B cell (primary cell): ENCODE measurements around the gene ASPN. TPM values are rescaled to one million over a fixed set of nuclear protein-coding genes. Genes with fewer than 3 reads are reported as not detected.

ENCODE experiments used
- ATAC-seq: fragments of 200-7000 bp; cut with Tn5 transposase; one replicate; pipeline ENCODE4 v1.10.0; 2021; ENCODE audit warnings: low read depth, mild to moderate bottlenecking, moderate number of reproducible peaks, moderate library complexity
- CTCF ChIA-PET: fragments of 350-600 bp; sonication (Branson Sonifier 250); formaldehyde crosslinking; loops from one replicate; lab custom pipeline; 2021; ENCODE audit warnings: antibody characterized with exemption, inconsistent platforms; lab: Charles Lee
- POLR2A ChIA-PET: fragments of 350-600 bp; sonication (Branson Sonifier 250); formaldehyde crosslinking; loops from one replicate; lab custom pipeline; 2021; ENCODE audit warnings: antibody characterized with exemption; lab: Charles Lee
- DNase-seq: peaks from one replicate; pipeline ENCODE4 v3.0.0; 2013
- H2AFZ ChIP-seq: 2 replicates; pipeline ENCODE4 v1.6.1; 2012; ENCODE audit warnings: mild to moderate bottlenecking, low read depth, low read length; ENCODE audit not compliant: insufficient read depth, poor library complexity, severe bottlenecking
- H3K27ac ChIP-seq, 2 donors: 1 replicate in 1 of 2; 2 replicates in 1 of 2; pipeline ENCODE4 v1.5.1; 2012 to 2013; ENCODE audit warnings: low read length in 2 of 2, mild to moderate bottlenecking in 2 of 2, moderate library complexity in 1 of 2
- H3K27me3 ChIP-seq, 4 experiments: fragments of 200-600 bp in 1 of 4; sonication (generic) in 1 of 4; replicated peaks in 1 of 4; 1 replicate in 2 of 4; 2 replicates in 2 of 4; pipeline versions ENCODE4 v1.6.1 to v1.7.0; 2013 to 2016; ENCODE audit warnings: low read length in 3 of 4, mild to moderate bottlenecking in 2 of 4, mixed read lengths in 1 of 4, moderate library complexity in 1 of 4; ENCODE audit not compliant: insufficient read depth in 4 of 4, control insufficient read depth in 3 of 4; ENCODE audit errors: control extremely low read depth in 1 of 4
- H3K36me3 ChIP-seq, 2 experiments: replicated peaks in 1 of 2; 1 replicate in 1 of 2; 2 replicates in 1 of 2; pipeline versions ENCODE4 v1.6.1 to v1.7.1; 2013; ENCODE audit warnings: low read length in 1 of 2; ENCODE audit not compliant: insufficient read depth in 2 of 2, control insufficient read depth in 1 of 2; ENCODE audit errors: control extremely low read depth in 1 of 2, extremely low read depth in 1 of 2
- H3K4me1 ChIP-seq, 2 donors: fragments of 200-600 bp in 1 of 2; sonication (generic) in 1 of 2; 1 replicate in 1 of 2; 2 replicates in 1 of 2; pipeline versions ENCODE4 v1.5.1 to v1.6.1; 2013 to 2017; ENCODE audit warnings: low read length in 2 of 2; ENCODE audit not compliant: control insufficient read depth in 2 of 2, insufficient read depth in 2 of 2
- H3K4me2 ChIP-seq: replicated peaks from 2 replicates; pipeline ENCODE3; 2012; ENCODE audit warnings: mild to moderate bottlenecking, low read depth, low read length; ENCODE audit not compliant: poor library complexity, severe bottlenecking
- H3K4me3 ChIP-seq, 5 experiments: fragments of 200-600 bp in 1 of 5; sonication (generic) in 1 of 5; 1 replicate in 3 of 5; 2 replicates in 2 of 5; pipeline versions ENCODE4 v1.5.1 to v1.7.0; 2011 to 2016; ENCODE audit warnings: low read length in 4 of 5, mild to moderate bottlenecking in 4 of 5, low read depth in 2 of 5, control low read depth in 1 of 5, moderate library complexity in 1 of 5; ENCODE audit not compliant: insufficient read depth in 1 of 5; ENCODE audit errors: control extremely low read depth in 1 of 5, extremely low read depth in 1 of 5
- H3K79me2 ChIP-seq: fragments of 200-600 bp; sonication (generic); one replicate; pipeline ENCODE4 v1.6.0; 2016; ENCODE audit warnings: low read length; ENCODE audit not compliant: control insufficient read depth, insufficient read depth
- H3K9ac ChIP-seq: fragments of 200-600 bp; sonication (generic); 2 replicates; pipeline ENCODE4 v1.6.1; 2017; ENCODE audit warnings: mild to moderate bottlenecking, low read length, moderate library complexity
- H3K9me3 ChIP-seq, 3 donors: one replicate each; pipeline versions ENCODE4 v1.6.1 to v1.7.1; 2013; ENCODE audit warnings: low read length in 2 of 3; ENCODE audit not compliant: control insufficient read depth in 2 of 3, insufficient read depth in 1 of 3; ENCODE audit errors: control extremely low read depth in 1 of 3
- H4K20me1 ChIP-seq: 2 replicates; pipeline ENCODE4 v1.6.0; 2012; ENCODE audit warnings: mild to moderate bottlenecking, low read length; ENCODE audit not compliant: insufficient read depth, control insufficient read depth, poor library complexity, severe bottlenecking
- H3K27ac Mint-ChIP-seq: one replicate; pipeline ENCODE4 v1.8.0; 2021; ENCODE audit warnings: mixed read lengths
- H3K27me3 Mint-ChIP-seq: one replicate; pipeline ENCODE4 v1.8.0; 2021; ENCODE audit warnings: mixed read lengths
- H3K4me1 Mint-ChIP-seq: one replicate; pipeline ENCODE4 v1.8.0; 2021; ENCODE audit warnings: mixed read lengths
- H3K4me3 Mint-ChIP-seq: one replicate; pipeline ENCODE4 v1.8.0; 2021; ENCODE audit warnings: mixed read lengths
- H3K9me3 Mint-ChIP-seq: one replicate; pipeline ENCODE4 v1.8.0; 2022; ENCODE audit warnings: mixed read lengths; ENCODE audit not compliant: insufficient read depth
- EZH2 ChIP-seq: IDR thresholded peaks from 2 replicates; pipeline ENCODE4 v1.6.1; 2012; ENCODE audit warnings: borderline replicate concordance, low read depth, mild to moderate bottlenecking, moderate library complexity, low read length; ENCODE audit not compliant: insufficient read depth, poor library complexity, severe bottlenecking
- WGBS: methylation state at CpG from one replicate; pipeline ENCODE4 v1.1.5; 2013; ENCODE audit warnings: missing lambda C conversion rate; ENCODE audit not compliant: insufficient coverage; 5-methylcytosine and 5-hydroxymethylcytosine counted together
- intact Hi-C: fragments of 100-400 bp; cut with micrococcal nuclease; formaldehyde crosslinking; loops from one replicate; pipeline ENCODE4 v1.10.0; 2022
- polyA plus RNA-seq: library from polyadenylated mRNA; depleted of rRNA; stranded (reverse); fragments of >200 nt; gene quantifications from 2 replicates; pipeline ENCODE4 v1.2.3, GENCODE V29; 2012
- total RNA-seq, 2 donors: library from RNA; stranded (reverse); fragments of 120-200 nt in 1 of 2; gene quantifications; 1 replicate in 1 of 2; 2 replicates in 1 of 2; pipeline versions ENCODE4 v1.2.3 to v1.2.4, GENCODE V29; 2013 to 2022
- TF ChIP-seq, protein P1 (sequence below): fragments of 200-600 bp; IDR thresholded peaks from one replicate; pipeline ENCODE4 v1.8.0; 2022; ENCODE audit warnings: antibody characterized with exemption, mild to moderate bottlenecking

ASPN gene
- total and polyA plus RNA-seq, 2 donors (not counting 1 experiment from before 2014, with no cell fraction given), result not detected

GRCh38 chr9:92483627-92484545, 1.6 kb upstream of the ASPN start:
- no peaks in the 10 kb centered on the region for H3K9me3 ChIP-seq
- no peak overlapping the region for H2AFZ ChIP-seq
- Mint-ChIP-seq H3K9me3 (no peaks in the 10 kb centered on the region), H3K4me1 (peaks cover 2% of the 10 kb centered on the region), H3K4me3 (no peak overlapping the region), H3K27me3 (no peaks in the 10 kb centered on the region), H3K27ac (no peak overlapping the region)
- ChIA-PET CTCF (no interaction called here), POLR2A (no interaction called here)
- 100% methylated on average over 2 of the region's 5 CpGs for WGBS
- H3K36me3 ChIP-seq, result no peaks in the 10 kb centered on the region
- no peak overlapping the region for H3K4me3 ChIP-seq
- DNase-seq (no peak), ATAC-seq (no peak)
- intact Hi-C loops, result no loop called here
- no peak overlapping the region for H3K4me2 ChIP-seq
- no peaks in the 10 kb centered on the region for H3K79me2 ChIP-seq
- H4K20me1 ChIP-seq, result no peaks in the 10 kb centered on the region
- no peak overlapping the region for H3K9ac ChIP-seq
- H3K27ac ChIP-seq, result no peak overlapping the region
- H3K4me1 ChIP-seq, result no peaks in the 10 kb centered on the region
- TF ChIP-seq, protein P1, sequence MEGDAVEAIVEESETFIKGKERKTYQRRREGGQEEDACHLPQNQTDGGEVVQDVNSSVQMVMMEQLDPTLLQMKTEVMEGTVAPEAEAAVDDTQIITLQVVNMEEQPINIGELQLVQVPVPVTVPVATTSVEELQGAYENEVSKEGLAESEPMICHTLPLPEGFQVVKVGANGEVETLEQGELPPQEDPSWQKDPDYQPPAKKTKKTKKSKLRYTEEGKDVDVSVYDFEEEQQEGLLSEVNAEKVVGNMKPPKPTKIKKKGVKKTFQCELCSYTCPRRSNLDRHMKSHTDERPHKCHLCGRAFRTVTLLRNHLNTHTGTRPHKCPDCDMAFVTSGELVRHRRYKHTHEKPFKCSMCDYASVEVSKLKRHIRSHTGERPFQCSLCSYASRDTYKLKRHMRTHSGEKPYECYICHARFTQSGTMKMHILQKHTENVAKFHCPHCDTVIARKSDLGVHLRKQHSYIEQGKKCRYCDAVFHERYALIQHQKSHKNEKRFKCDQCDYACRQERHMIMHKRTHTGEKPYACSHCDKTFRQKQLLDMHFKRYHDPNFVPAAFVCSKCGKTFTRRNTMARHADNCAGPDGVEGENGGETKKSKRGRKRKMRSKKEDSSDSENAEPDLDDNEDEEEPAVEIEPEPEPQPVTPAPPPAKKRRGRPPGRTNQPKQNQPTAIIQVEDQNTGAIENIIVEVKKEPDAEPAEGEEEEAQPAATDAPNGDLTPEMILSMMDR, result no peak
- TF ChIP-seq EZH2, result no peak
- no peaks in the 10 kb centered on the region for H3K27me3 ChIP-seq

DNA sequence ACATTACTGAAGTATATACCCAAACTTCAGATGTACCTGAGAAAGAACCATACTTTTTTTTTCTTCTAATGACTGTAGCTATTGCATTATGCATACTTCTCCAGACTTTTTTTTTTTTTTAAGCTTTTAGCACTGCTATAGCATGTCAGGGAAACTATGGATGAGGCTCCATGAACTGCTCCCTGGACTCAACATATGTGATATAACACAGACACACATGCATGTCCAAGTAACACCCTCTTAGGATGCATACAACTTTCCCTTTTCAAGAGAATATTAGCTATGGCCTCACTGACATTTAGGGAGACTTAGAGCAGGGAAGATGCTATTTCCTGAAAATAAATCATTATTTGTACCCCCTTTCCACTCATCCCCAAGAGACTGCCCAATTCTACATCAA, 499 bp upstream of the ASPN start:
- POLR2A ChIA-PET, result no interaction called here
- CTCF ChIA-PET, result no interaction called here
- Histone ChIP-seq H3K79me2 (no peaks in the 10 kb centered on the region), H4K20me1 (no peaks in the 10 kb centered on the region), H3K36me3 (no peaks in the 10 kb centered on the region), H3K4me2 (no peak overlapping the region), H3K27ac (no peak overlapping the region), H3K9ac (no peak overlapping the region), H3K4me1 (no peaks in the 10 kb centered on the region), H2AFZ (no peak overlapping the region), H3K4me3 (no peak overlapping the region), H3K27me3 (no peaks in the 10 kb centered on the region), H3K9me3 (no peaks in the 10 kb centered on the region)
- Mint-ChIP-seq H3K27me3 (no peaks in the 10 kb centered on the region), H3K9me3 (no peaks in the 10 kb centered on the region), H3K4me3 (no peak overlapping the region), H3K27ac (no peak overlapping the region), H3K4me1 (peaks cover 2% of the 10 kb centered on the region)
- no peak for ATAC-seq
- intact Hi-C loops, result no loop called here
- no peak for TF ChIP-seq EZH2
- TF ChIP-seq, protein P1, result no peak
- no peak for DNase-seq
